ENCODE data around the gene DGCR2.
A peak's percentile ranks its signal among the peaks of the same experiment; 100 is the strongest.

DGCR2 gene

DNA sequence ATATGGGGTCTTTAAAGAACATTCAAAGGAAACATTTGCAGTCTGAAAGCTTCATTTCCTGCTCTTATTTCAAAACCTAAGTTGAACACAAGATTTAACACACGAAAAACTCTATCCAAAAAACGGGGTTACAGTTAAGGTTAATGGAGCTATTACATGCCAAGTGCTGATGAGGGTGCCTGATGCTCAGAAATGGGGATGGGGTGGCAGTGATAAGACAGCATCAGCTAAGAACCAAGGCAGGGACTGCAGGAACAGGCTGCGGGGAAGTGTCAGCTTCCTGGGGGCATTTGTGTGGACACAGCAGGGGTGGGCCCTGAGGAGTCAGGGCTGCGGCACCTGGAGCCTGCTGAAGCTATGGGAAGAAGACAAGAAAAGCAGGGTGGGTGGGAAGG, 12.2 kb downstream of the DGCR2 start:
- Histone ChIP-seq H3K27me3 (ENCODE audit: insufficient read depth, low read length, poor library complexity) (no peaks in the 10 kb centered on the region), H3K4me1 (ENCODE audit: insufficient read depth, low read length) (peaks cover 30% of the 10 kb centered on the region), H3K4me2 (ENCODE audit: insufficient read depth, low read length) (peak overlapping the region; percentile 64), H3K79me2 (ENCODE audit: insufficient read depth, low read length) (peaks cover 94% of the 10 kb centered on the region), H4K20me1 (ENCODE audit: insufficient read depth, low read length) (peaks cover 72% of the 10 kb centered on the region), H3K36me3 (ENCODE audit: insufficient read depth, low read length) (peaks cover 12% of the 10 kb centered on the region; the same call in 1 of the 2 replicates), H2AFZ (ENCODE audit: low read depth, low read length) (no peak overlapping the region), H3K9me3 (ENCODE audit: insufficient read depth, low read length, severe bottlenecking) (no peaks in the 10 kb centered on the region), H3K4me3 (ENCODE audit: low read depth in 1 of 2, low read length in 2 of 2) (peak overlapping the region in 1 of 2 experiments; percentile 45; a peak in 2 of 4 replicates), H3K27ac (ENCODE audit: low read length) (peak overlapping the region; percentile 71), H3K9ac (ENCODE audit: low read depth, low read length) (peak overlapping the region; percentile 33)
- ATAC-seq (ENCODE audit: insufficient read depth, low read depth) = no peak; the same call in 2 of the 3 replicates
- TF ChIP-seq EZH2 (IDR thresholded peaks at IDR 0.05; ENCODE audit: borderline replicate concordance, low read depth, low read length, severe bottlenecking) (no peak), CTCF (IDR thresholded peaks at IDR 0.05; ENCODE audit: borderline replicate concordance, extremely low read depth, low read length, poor library complexity, severe bottlenecking) (no peak)
- no peak for DNase-seq

DNA sequence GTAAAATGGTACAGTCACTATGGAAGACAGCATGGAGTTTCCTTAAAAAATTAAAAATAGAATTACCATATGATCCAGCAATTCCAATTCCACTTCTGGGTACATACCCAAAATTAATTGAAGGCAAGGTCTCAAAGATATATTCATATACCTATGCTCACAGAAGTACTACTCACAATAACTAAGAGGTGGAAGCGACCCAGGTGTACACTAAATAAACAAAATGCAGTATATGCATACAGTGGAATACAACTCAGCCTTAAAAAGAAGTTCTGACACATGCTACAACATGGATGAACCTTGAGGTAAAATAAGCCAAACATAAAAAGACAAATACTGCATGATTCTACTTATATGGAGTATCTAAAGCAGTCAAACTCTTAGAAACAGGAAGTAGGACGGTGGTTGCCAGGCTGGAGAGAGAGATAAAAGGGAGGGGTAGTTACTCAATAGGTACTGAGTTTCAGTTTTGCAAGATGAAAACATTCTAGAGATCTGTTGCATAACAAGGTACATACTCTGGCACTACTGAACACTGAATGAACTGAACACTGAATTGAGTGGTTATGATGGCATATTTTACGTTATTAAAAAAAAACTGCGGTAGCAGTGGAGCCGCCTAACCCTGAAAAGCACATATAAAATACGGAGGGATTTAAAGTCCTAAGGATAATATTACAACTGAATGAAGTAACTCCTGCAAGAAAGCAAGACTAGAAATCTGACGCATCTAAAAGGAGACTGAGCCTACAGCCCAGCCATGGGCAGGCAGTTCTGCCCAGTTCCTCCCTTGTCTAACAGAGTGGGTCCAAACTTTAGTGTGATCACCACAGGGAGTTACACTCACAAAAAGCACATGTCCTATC, 12.8 kb downstream of the DGCR2 start:
- Histone ChIP-seq H3K4me1 (ENCODE audit: insufficient read depth, low read length) (peaks cover 30% of the 10 kb centered on the region), H3K9ac (ENCODE audit: low read depth, low read length) (peak overlapping the region; percentile 33), H4K20me1 (ENCODE audit: insufficient read depth, low read length) (peaks cover 71% of the 10 kb centered on the region), H2AFZ (ENCODE audit: low read depth, low read length) (0 out of 2 replicates have a peak overlapping the region, but pooled peaks have one; percentile 11), H3K9me3 (ENCODE audit: insufficient read depth, low read length, severe bottlenecking) (no peaks in the 10 kb centered on the region), H3K27me3 (ENCODE audit: insufficient read depth, low read length, poor library complexity) (no peaks in the 10 kb centered on the region), H3K36me3 (ENCODE audit: insufficient read depth, low read length) (peaks cover 12% of the 10 kb centered on the region; the same call in 1 of the 2 replicates), H3K79me2 (ENCODE audit: insufficient read depth, low read length) (peaks cover 94% of the 10 kb centered on the region), H3K4me3 (ENCODE audit: low read depth in 1 of 2, low read length in 2 of 2) (peak overlapping the region in 1 of 2 experiments; percentile 45; a peak in 2 of 4 replicates), H3K4me2 (ENCODE audit: insufficient read depth, low read length) (peak overlapping the region; percentile 64), H3K27ac (ENCODE audit: low read length) (peak overlapping the region; percentile 71)
- TF ChIP-seq CTCF (IDR thresholded peaks at IDR 0.05; ENCODE audit: borderline replicate concordance, extremely low read depth, low read length, poor library complexity, severe bottlenecking) (no peak), EZH2 (IDR thresholded peaks at IDR 0.05; ENCODE audit: borderline replicate concordance, low read depth, low read length, severe bottlenecking) (no peak)
- ATAC-seq (ENCODE audit: insufficient read depth, low read depth) (peak; percentile 96), DNase-seq (peak; percentile 61)

GRCh38 chr22:19108807-19109197, 13.4 kb downstream of the DGCR2 start:
- no peak overlapping the region for H3K4me3 ChIP-seq (ENCODE audit: low read depth in 1 of 2, low read length in 2 of 2)
- H3K4me1 ChIP-seq (ENCODE audit: insufficient read depth, low read length) = peaks cover 30% of the 10 kb centered on the region
- no peaks in the 10 kb centered on the region for H3K9me3 ChIP-seq (ENCODE audit: insufficient read depth, low read length, severe bottlenecking)
- no peaks in the 10 kb centered on the region for H3K27me3 ChIP-seq (ENCODE audit: insufficient read depth, low read length, poor library complexity)
- H4K20me1 ChIP-seq (ENCODE audit: insufficient read depth, low read length) = peaks cover 75% of the 10 kb centered on the region
- H3K79me2 ChIP-seq (ENCODE audit: insufficient read depth, low read length) = peaks cover 94% of the 10 kb centered on the region
- no peak overlapping the region for H2AFZ ChIP-seq (ENCODE audit: low read depth, low read length)
- no peak for DNase-seq
- ATAC-seq (ENCODE audit: insufficient read depth, low read depth) = no peak
- no peak for TF ChIP-seq CTCF (IDR thresholded peaks at IDR 0.05; ENCODE audit: borderline replicate concordance, extremely low read depth, low read length, poor library complexity, severe bottlenecking)
- TF ChIP-seq EZH2 (IDR thresholded peaks at IDR 0.05; ENCODE audit: borderline replicate concordance, low read depth, low read length, severe bottlenecking) = no peak
- H3K36me3 ChIP-seq (ENCODE audit: insufficient read depth, low read length) = peaks cover 12% of the 10 kb centered on the region; the same call in 1 of the 2 replicates
- peak overlapping the region; percentile 71 for H3K27ac ChIP-seq (ENCODE audit: low read length)
- H3K9ac ChIP-seq (ENCODE audit: low read depth, low read length) = no peak overlapping the region
- peak overlapping the region; percentile 64 for H3K4me2 ChIP-seq (ENCODE audit: insufficient read depth, low read length)

Measured in DND-41 (cell line).